HG02884 (cell line): ENCODE measurements around the gene CENPA.
A peak's percentile ranks its signal among the peaks of the same experiment; 100 is the strongest.
"Not testable (repeated sequence)": the region's sequence is repeated elsewhere in the genome, so short reads cannot be mapped to it uniquely, and the experiment has no call there.

Experiments
- ATAC-seq: cut with Tn5 transposase; IDR thresholded peaks from one replicate; pipeline ENCODE4 v1.9.1; 2021; ENCODE audit warnings: mild to moderate bottlenecking, moderate library complexity; ENCODE audit not compliant: unreplicated experiment

CENPA gene

DNA sequence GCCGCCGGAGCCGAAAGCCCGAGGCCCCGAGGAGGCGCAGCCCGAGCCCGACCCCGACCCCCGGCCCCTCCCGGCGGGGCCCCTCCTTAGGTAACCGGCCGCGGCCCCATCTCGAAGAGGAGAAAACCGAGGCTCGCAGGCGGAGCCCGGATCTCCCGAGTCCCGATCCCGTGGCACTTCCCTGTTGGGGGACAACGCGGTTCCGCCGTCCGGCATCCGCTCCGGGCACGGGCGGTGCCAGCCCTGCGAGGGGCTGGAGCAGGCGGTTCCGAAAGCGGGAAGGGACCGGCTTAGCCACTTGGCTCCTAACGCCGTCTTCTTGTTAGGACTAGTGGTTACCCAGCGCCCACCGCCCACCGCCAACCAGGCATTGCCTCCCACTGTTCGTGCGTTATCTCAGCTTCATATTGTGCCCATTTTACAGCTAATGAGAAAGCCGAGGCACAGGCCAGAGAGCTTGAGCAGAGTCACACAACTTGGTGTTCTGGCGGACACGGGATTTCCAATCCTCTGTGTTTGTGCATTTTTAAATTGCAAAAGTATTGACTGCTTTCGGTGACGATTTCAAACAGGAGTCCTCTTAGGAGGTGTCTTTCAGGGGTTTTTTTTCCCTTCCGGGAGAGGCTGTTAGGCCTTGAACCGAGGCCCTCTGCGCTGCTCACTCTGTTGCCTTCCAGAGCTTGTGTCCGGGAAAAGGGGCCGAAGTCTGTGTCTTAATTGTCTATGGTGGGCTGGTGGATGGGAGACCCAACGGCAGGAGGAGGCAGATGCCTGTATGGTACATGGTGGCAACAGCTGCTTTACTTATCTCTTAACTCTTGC lies 562 bp downstream of the CENPA start:
- peak; percentile 9 for ATAC-seq

DNA sequence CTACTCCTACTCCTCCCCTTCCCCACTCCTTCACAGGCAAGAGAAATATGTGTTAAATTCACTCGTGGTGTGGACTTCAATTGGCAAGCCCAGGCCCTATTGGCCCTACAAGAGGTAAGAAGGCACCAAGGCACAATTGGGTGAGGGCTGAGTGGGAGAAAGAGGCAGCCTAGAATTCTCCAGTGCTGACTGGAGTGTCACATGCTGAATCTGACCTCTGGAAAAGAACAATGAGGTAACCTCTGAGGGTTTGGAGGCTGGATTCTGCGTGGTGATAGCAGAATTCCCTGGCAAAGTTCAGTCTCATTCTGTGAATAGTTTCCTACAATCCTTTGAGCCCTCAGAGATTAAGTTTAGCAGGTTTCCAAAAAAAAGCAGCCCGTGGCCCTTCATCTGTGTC lies 6.9 kb downstream of the CENPA start:
- ATAC-seq, result no peak

DNA sequence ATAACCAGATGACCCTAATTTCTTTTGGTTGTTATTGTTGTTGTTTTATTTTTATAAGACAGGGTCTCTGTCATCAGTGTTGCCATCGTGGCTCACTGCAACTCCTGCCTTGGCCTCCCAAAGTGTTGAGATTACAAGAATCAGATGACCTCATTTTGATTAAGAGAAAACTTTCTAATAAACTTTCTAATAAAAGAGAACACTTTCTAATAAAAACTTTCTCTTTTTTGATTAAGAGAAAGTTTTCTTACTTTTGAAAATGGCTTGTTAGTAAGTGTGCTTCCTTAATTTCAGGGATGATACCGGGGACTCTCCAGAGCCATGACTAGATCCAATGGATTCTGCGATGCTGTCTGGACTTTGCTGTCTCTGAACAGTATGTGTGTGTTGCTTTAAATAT lies 7.7 kb downstream of the CENPA start:
- no peak for ATAC-seq

DNA sequence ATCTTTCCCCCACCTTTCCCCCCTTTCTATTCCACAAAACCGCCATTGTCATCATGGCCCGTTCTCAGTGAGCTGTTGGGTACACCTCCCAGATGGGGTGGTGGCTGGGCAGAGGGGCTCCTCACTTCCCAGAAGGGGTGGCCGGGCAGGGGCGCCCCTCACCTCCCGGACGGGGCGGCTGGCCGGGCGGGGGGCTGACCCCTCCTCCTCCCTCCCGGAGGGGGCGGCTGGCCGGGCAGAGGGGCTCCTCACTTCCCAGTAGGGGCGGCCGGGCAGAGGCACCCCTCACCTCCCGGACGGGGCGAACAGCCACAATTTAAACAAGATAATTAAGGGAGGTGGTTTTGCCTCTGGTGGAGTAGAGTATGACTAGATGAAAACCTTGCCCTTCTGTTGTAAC lies 9.3 kb downstream of the CENPA start:
- not testable (repeated sequence) for ATAC-seq

DNA sequence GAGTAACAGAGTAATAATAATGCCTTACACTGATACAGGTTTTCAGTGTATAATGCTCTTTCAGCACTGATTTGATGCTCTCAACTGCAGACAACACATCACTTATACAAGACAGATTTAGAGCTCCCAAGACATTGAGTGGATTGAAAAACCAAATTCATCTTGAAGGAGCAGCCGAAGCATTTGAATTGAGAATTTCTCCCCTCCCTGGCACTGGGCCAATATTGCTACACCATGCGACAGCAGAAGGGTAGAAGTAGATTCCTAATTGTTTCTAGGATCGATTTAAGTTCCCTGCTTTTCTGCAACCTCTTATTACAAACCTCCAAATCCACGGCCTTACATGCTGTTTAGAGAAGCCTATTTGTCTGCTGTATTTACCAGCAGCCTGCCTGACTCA lies 15.5 kb downstream of the CENPA start:
- no peak for ATAC-seq

DNA sequence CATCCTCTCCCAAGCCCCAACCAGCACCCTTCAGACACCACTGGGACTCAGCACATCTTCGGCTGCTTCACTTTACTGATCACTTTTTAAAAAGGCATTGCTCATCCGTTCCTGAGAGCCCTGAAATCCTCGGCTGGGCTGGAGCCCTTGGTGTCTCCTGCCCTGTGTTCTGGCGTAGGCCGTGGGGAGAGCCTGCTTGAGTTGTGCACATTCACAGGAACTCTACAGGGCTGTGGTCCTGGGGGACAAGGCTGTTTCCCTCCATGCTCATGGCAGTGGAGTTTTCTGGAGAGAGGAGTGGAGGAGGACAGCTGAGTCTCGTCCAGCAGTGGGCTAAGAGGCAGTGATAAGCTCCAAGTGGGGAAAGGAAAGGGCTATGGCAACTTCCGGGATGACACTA lies 15.9 kb downstream of the CENPA start:
- ATAC-seq, result no peak

DNA sequence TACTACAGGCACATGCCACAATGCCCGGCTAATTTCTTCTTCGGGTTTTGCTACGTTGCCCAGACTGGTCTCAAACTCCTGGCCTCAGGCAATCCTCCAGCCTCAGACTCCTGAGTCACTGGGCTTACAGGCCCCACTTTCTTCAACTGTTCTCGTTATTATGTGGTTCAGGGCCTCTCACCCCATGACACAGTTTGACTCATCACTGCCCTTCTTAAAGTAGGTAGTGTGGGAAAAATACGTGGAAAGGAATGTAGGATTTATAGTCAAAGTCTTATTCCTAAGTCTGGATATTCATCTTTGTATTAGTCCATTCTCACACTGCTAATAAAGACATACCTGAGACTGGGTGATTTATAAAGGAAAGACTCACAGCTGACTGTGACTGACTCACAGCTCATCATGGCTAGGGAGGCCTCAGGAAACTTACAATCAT lies 19.4 kb downstream of the CENPA start:
- ATAC-seq, result no peak

DNA sequence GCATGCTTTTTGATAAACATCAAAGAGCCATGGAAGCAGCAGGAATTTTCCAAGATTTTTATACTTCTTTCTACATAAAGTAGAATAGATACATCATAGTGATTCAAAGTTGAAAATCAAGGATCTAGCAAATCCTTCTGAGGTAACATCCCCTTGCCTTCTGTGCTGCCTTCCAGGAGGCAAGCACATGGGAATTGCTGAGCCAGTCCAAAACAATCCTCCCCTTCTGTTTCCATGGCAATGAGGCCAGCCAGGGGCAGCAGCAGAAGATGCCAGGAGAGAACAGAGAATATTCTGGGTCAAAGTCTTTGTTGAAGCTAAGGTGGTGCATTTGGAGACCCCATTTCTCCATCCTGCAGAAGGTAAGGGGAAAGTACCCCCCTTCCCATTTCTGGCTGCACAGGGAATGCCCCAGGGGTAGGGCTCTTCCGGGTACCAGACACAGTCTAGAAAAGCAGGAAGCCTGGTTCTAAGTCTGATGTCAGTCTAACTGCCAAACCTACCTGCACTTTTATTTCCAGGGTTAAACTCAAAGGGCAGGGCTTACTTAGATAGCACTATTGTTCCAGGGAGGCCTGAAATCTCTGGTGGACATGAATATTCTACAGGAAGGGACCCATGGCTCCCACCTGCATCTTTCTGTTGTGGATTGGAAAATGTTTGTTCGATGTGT lies 22.1 kb downstream of the CENPA start:
- ATAC-seq, result no peak

DNA sequence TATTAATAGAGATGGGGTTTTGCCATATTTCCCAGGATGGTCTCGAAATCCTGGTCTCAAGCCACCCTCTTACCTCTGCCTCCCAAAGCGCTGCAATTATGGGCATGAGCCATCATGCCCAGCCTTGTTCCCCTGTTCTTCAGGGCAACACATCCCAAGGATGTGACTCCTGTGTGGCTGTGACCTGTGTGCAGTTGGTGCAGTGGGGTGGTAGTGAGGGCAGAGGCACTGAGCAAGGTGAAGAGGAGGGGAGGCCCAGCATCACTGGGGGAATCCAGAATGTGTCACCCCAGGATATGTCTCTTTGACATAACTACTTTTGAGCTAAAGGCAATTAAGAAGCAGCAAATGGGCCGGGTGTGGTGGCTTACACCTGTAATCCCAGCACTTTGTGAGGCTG lies 23.4 kb downstream of the CENPA start:
- no peak for ATAC-seq

DNA sequence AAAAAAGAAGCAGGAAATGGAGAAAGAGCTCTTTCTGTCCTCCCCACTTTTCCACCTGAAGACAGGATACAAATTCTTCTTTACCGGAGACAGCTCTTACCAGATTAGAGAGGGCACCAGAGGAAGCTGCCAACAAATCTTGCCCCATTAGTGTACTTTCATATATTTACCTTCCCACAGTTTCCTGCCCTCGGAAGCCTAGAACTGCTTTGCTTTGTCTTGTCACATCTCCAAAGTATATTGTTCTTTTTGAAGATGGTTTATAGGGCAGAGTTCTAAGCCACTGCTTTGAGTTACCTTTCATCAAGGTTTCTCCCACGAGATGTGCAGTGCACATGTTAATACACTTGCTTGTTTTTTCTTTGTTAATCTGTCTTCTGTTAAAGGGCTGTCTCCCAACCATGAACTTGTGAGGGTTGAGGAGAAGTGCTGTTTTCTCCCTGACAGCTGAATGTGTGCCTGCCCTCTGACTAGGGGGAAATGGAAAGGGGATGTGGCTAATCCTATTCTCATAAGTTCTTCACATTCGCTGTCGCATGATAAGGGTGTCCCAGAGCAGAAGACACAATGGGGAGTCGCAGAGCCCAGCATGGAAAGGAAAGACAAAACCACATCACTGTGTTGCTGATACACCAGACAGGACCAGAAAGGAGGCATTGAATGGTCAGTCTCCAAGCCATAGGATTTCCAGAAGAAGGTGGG lies 24.2 kb downstream of the CENPA start:
- ATAC-seq, result no peak

DNA sequence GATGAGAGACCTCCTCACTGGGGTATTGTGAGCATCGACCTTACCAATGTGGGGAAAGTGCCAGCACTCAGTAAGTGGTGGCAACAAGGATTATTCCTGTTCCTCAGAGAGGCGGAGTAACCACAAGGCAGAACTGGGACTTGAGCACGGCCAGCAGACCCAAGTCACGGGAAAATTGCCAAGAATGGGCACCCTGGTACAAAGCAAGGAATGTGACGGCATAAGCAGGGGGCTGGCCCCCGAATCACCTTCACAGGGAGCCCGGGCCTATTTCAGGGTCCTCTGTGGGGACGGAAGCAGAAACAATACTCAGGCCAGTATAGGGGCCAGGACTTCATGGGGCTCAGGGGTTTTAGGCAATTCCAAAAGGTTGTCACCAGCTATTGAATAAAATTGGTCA lies 25.4 kb downstream of the CENPA start:
- ATAC-seq, result no peak

DNA sequence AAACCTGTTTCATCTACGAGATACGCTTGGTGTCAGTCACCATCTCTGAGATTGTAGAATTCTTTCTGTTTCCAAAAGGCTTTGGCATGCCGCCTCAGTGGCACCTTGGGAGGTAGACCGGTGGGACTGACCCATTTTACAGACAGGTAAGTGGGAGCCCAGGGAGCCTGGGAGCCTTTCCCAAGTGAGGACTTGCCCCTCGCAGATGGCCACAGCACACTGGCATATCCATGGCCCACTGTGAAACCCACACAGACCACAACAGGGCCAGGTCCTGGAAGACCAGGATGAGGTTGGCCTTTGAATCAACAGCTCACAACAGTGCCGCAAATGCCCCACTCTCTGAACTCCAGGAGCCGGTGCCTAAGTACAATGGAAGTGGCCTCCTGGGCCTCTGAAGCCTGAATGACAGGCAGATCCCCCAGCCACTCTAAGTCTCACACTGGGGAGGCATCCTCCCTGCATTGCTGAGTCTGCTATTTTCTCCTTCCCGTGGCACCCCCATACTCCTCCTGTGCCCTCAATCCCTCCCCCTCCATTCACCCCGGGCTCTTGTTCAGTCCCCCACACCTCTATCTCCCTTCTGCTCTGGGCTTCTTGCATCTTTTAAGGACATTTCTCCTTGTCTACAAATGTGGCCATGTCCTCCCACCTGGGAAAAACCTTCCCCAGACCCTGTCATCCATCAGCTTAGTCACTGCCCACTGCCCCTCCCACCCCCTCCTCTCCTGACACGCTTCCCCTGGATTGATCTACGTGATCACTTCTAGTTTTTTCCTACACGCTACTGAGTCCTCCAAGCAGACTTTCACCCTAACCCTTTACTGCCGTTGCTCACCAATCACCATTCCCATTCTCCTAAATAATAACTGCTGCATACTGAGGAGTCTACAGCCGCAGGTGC lies 26.2 kb downstream of the CENPA start:
- no peak for ATAC-seq

DNA sequence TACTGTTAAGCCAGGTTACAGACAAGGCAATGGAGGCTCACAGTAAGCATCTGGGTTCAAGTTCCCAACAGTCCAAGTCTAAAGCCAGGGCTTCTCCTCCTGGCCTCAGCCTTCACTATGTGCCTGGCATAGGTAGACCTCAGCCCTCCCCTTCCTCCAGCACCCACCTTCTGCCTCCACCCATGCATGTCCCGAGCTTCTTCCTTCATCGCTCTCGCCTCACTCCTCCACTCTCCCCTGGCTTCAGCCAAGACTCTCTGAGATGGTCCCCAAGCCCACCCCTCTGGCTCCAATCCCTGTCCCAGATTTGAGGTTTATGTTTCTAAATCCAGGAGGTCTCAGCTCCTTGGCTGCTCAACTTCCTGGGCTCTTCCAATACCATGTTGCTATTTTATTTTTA lies 26.9 kb downstream of the CENPA start:
- ATAC-seq, result no peak

DNA sequence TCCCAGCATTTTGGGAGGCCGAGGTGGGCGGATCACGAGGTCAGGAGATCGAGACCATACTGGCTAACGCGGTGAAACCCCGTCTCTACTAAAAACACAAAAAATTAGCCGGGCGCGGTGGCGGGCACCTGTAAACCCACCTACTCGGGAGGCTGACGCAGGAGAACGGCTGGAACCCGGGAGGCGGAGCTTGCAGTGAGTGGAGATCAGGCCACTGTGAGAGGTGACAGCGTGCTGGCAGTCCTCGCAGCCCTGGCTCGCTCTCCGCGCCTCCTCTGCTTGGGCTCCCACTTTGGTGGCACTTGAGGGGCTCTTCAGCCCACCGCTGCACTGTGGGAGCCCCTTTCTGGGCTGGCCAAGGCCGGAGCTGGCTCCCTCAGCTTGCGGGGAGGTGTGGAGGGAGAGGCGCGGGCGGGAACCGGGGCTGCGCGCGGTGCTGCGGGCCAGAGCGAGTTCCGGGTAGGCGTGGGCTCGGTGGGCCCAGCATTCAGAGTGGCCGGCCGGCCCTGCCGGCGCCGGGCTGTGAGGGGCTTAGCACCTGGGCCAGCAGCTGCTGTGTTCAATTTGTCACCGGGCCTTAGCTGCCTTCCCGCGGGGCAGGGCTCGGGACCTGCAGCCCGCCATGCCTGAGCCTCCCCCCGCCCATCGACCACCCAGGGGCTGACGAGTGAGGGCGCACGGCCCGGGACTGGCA lies 28.4 kb downstream of the CENPA start:
- not testable (repeated sequence) for ATAC-seq

DNA sequence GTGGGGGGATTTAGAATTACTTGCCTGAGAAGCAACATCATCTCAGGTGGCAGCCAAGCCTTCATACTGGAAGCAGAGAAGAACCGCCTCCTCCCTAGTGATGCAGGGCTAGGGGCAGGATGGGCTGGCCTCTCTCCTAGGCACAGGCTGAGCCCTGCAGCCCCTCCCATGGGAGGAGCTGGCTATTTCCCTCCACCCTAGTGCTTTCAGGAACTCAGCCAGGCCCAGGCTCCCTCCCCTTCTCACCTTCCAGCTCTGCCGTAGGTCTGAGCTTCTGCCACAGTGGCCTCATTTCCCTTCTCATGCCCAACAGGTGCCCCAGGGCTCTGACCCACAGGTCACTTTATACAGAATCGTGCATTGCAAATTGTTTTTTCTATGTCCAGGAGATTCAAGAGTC lies 31.0 kb downstream of the CENPA start:
- no peak for ATAC-seq

DNA sequence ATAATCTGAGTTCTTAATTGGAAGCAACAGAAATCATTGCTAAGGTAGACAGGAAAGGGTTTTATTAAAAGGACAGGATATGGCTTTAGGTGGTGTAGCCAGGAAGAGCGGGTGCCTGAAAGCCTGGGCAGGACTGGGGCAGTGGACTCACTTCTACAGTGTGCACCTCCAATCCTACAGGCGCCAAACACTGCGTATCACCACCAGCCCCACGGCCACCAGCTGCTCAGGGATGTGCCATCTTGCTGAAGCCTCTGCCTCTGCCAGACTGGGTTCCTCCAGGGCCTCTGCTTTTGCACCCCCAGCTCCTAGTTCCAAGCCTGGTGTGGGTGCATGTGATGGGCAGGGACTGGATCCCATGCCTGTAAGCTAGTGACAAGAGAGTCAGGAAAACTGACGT lies 32.4 kb downstream of the CENPA start:
- no peak for ATAC-seq

DNA sequence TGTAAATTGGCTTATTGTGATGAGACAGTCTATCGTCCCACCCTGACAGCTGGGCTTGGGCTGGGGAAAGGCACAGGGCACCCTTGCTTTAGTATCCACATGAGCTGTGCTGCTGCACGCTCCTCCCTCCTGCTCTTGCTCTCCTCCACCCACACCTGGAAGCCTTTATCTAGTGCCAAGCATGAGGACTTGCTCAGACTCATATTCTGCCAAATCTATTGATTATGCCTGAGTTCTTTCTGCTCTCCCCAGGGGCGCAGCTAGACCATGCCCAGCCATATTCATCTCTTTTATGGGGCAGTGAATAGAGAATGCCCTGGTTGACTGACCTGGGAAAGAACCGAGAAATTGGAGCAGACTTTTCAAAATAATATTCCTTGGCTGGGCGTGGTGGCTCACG lies 33.1 kb downstream of the CENPA start:
- no peak for ATAC-seq

DNA sequence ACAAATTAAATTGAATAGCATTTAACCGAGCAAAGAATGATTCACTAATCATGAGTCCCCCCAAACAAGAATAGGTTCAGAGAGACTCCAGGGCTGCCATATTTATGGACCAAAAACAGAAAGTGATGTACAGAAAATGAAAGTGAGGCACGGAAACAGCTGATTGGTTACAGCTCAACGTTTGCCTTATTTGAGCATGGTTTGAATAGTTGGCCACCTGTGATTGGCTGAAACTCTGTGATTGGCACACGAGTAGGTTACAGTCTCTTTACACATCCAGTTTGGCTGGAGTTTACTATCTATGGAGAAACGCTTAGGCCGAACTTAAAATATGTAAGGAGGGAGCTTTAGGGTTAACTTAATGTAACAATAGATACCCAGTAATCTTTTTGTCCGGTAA lies 35.1 kb downstream of the CENPA start:
- no peak for ATAC-seq

DNA sequence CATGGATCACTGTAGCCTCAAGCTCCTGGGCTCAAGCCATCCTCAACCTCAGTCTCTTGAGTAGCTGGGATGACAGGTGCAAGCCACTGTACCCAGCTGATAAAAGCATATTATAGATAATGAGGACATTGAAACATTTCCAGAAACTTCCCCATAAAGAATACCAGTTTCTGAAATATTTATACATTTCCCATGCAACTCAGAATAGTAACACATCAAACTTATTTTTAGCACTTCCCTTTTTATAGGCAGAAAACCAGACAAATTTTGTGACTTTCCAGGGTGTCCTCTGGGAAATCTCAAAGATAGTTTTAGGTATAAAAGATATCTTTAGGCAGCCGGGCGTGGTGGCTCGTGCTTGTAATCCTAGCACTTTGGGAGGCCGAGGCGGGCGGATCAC lies 37.0 kb downstream of the CENPA start:
- ATAC-seq, result no peak
